Measurements from ENCODE around the gene EMID1.

EMID1 gene

GRCh38 chr22:29167032-29167911 is 38.4 kb upstream of the EMID1 start:
- TF ChIP-seq FOXP2 (optimal IDR thresholded peaks at IDR 0.05; ENCODE audit: borderline replicate concordance, extremely low read depth, extremely low read length, insufficient read depth) = no peak
- TF ChIP-seq POLR2AphosphoS5 (IDR thresholded peaks at IDR 0.05; ENCODE audit: low read depth, low read length) = no peak
- no peak for TF ChIP-seq SIN3A (IDR thresholded peaks at IDR 0.05; ENCODE audit: borderline replicate concordance, insufficient read depth, low read length)
- TF ChIP-seq REST (IDR thresholded peaks at IDR 0.05; ENCODE audit: insufficient read depth in 1 of 2, low read depth in 2 of 2, low read length in 2 of 2) = no peak
- TF ChIP-seq TAF1 (IDR thresholded peaks at IDR 0.05; ENCODE audit: borderline replicate concordance, insufficient read depth, low read length) = no peak

GRCh38 chr22:29171721-29172120 is 34.0 kb upstream of the EMID1 start:
- no peak for TF ChIP-seq POLR2AphosphoS5 (IDR thresholded peaks at IDR 0.05; ENCODE audit: low read depth, low read length)

- no peak for TF ChIP-seq POLR2AphosphoS5 (IDR thresholded peaks at IDR 0.05; ENCODE audit: low read depth, low read length)
- TF ChIP-seq FOXP2 (optimal IDR thresholded peaks at IDR 0.05; ENCODE audit: borderline replicate concordance, extremely low read depth, extremely low read length, insufficient read depth) = no peak
- no peak for TF ChIP-seq REST (IDR thresholded peaks at IDR 0.05; ENCODE audit: insufficient read depth in 1 of 2, low read depth in 2 of 2, low read length in 2 of 2)
- no peak for TF ChIP-seq TAF1 (IDR thresholded peaks at IDR 0.05; ENCODE audit: borderline replicate concordance, insufficient read depth, low read length)
- no peak for TF ChIP-seq SIN3A (IDR thresholded peaks at IDR 0.05; ENCODE audit: borderline replicate concordance, insufficient read depth, low read length)
These were observed 33.5 kb upstream of the EMID1 start for GRCh38 chr22:29172216-29172615.

GRCh38 chr22:29175312-29175835 is 30.3 kb upstream of the EMID1 start:
- TF ChIP-seq SIN3A (IDR thresholded peaks at IDR 0.05; ENCODE audit: borderline replicate concordance, insufficient read depth, low read length) = no peak
- TF ChIP-seq POLR2AphosphoS5 (IDR thresholded peaks at IDR 0.05; ENCODE audit: low read depth, low read length) = no peak
- TF ChIP-seq TAF1 (IDR thresholded peaks at IDR 0.05; ENCODE audit: borderline replicate concordance, insufficient read depth, low read length) = no peak
- no peak for TF ChIP-seq REST (IDR thresholded peaks at IDR 0.05; ENCODE audit: insufficient read depth in 1 of 2, low read depth in 2 of 2, low read length in 2 of 2)
- no peak for TF ChIP-seq FOXP2 (optimal IDR thresholded peaks at IDR 0.05; ENCODE audit: borderline replicate concordance, extremely low read depth, extremely low read length, insufficient read depth)

GRCh38 chr22:29183971-29184848 is 21.5 kb upstream of the EMID1 start:
- TF ChIP-seq REST (IDR thresholded peaks at IDR 0.05; ENCODE audit: insufficient read depth in 1 of 2, low read depth in 2 of 2, low read length in 2 of 2) (no peak), FOXP2 (optimal IDR thresholded peaks at IDR 0.05; ENCODE audit: borderline replicate concordance, extremely low read depth, extremely low read length, insufficient read depth) (no peak)
